ENCODE data around the gene FXN. TPM values are rescaled to one million over a fixed set of nuclear protein-coding genes. Genes with fewer than 3 reads are reported as not detected.
"Not testable (repeated sequence)": the region's sequence is repeated elsewhere in the genome, so short reads cannot be mapped to it uniquely, and the experiment has no call there.

The FXN gene
- total and polyA plus RNA-seq, 4 donors, result 4.7 to 41.7 (median 23.9) TPM

DNA sequence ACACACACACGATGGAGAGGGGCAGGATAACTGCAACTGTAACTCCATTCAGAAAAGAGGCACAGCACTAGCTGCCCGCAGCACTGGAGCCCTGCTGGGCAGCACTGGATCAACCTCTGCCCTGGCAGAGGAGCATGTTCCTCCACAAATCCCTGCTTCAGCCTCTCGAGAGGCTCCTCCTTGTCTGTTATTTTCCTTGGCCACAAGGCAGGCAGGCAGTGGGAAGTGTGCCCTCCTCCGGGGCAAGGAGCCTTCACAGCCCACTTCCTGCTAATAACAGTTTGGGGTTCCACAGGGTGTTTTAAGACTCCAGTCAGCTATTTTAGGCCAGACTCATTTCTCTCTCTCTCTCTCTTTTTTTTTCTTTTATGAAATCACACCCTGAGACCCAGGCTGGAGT lies 11.8 kb downstream of the FXN start (continued):
- TF ChIP-seq, protein P1, sequence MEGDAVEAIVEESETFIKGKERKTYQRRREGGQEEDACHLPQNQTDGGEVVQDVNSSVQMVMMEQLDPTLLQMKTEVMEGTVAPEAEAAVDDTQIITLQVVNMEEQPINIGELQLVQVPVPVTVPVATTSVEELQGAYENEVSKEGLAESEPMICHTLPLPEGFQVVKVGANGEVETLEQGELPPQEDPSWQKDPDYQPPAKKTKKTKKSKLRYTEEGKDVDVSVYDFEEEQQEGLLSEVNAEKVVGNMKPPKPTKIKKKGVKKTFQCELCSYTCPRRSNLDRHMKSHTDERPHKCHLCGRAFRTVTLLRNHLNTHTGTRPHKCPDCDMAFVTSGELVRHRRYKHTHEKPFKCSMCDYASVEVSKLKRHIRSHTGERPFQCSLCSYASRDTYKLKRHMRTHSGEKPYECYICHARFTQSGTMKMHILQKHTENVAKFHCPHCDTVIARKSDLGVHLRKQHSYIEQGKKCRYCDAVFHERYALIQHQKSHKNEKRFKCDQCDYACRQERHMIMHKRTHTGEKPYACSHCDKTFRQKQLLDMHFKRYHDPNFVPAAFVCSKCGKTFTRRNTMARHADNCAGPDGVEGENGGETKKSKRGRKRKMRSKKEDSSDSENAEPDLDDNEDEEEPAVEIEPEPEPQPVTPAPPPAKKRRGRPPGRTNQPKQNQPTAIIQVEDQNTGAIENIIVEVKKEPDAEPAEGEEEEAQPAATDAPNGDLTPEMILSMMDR (IDR thresholded peaks at IDR 0.05; ENCODE audit: low read depth, low read length, missing input control), result no peak
- TF ChIP-seq EGR1 (IDR thresholded peaks at IDR 0.05; ENCODE audit: low read depth in 2 of 2) (no peak), NR2F2 (IDR thresholded peaks at IDR 0.05) (no peak), FOXA1 (IDR thresholded peaks at IDR 0.05) (no peak), FOXA2 (IDR thresholded peaks at IDR 0.05) (no peak), SP1 (IDR thresholded peaks at IDR 0.05) (no peak)

DNA sequence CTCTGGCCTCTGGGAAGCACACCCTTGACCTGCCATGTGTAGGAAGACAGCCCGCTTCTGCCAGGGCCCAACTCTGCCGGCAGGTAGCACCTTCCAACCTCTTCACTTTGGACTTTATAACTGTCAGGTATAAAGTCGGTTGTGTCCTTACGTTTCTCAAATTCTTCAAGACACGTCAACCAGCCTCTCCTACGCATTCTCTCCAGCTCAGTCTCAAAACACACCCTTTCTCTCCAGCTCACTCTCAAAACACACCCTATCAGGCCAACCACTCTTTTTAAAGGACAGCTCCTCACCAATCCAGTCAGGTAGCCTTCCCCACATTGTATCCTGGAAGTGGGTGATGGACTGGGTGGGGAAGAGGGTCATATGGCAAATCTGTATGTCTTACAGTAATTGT lies 13.5 kb downstream of the FXN start:
- TF ChIP-seq RAD21 (IDR thresholded peaks at IDR 0.05) (no peak), RXRA (IDR thresholded peaks at IDR 0.05) (no peak), HNF4A (conservative IDR thresholded peaks at IDR 0.05) (no peak), NR2F2 (IDR thresholded peaks at IDR 0.05) (no peak), TAF1 (conservative IDR thresholded peaks at IDR 0.05) (no peak)
- TF ChIP-seq, protein P2, sequence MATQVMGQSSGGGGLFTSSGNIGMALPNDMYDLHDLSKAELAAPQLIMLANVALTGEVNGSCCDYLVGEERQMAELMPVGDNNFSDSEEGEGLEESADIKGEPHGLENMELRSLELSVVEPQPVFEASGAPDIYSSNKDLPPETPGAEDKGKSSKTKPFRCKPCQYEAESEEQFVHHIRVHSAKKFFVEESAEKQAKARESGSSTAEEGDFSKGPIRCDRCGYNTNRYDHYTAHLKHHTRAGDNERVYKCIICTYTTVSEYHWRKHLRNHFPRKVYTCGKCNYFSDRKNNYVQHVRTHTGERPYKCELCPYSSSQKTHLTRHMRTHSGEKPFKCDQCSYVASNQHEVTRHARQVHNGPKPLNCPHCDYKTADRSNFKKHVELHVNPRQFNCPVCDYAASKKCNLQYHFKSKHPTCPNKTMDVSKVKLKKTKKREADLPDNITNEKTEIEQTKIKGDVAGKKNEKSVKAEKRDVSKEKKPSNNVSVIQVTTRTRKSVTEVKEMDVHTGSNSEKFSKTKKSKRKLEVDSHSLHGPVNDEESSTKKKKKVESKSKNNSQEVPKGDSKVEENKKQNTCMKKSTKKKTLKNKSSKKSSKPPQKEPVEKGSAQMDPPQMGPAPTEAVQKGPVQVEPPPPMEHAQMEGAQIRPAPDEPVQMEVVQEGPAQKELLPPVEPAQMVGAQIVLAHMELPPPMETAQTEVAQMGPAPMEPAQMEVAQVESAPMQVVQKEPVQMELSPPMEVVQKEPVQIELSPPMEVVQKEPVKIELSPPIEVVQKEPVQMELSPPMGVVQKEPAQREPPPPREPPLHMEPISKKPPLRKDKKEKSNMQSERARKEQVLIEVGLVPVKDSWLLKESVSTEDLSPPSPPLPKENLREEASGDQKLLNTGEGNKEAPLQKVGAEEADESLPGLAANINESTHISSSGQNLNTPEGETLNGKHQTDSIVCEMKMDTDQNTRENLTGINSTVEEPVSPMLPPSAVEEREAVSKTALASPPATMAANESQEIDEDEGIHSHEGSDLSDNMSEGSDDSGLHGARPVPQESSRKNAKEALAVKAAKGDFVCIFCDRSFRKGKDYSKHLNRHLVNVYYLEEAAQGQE (IDR thresholded peaks at IDR 0.05), result no peak
- DNase-seq (ENCODE audit: low spot score), result no peak
- 92% methylated on average over 6 of the region's 6 CpGs for WGBS
- Histone ChIP-seq H3K4me3 (ENCODE audit: low read depth in 1 of 3, low read length in 3 of 3) (no peak overlapping the region), H3K27me3 (ENCODE audit: control insufficient read depth in 4 of 4, insufficient read depth in 4 of 4, low read length in 3 of 4) (no peaks in the 10 kb centered on the region), H3K36me3 (ENCODE audit: control insufficient read depth in 4 of 4, insufficient read depth in 3 of 4, low read depth in 1 of 4, low read length in 3 of 4) (peaks cover 4 to 20% (median 12%) of the 10 kb centered on the region in 4 donors), H3K9me3 (ENCODE audit: control insufficient read depth in 4 of 4, low read length in 3 of 4) (no peaks in the 10 kb centered on the region), H3K9ac (ENCODE audit: low read depth in 1 of 2, low read length in 2 of 2) (no peak overlapping the region), H3K4me1 (ENCODE audit: control insufficient read depth in 4 of 4, insufficient read depth in 4 of 4, low read length in 3 of 4) (peaks cover 2 to 9% (median 4%) of the 10 kb centered on the region in 4 donors), H3K27ac (ENCODE audit: low read depth in 1 of 2, low read length in 2 of 2) (no peak overlapping the region)

DNA sequence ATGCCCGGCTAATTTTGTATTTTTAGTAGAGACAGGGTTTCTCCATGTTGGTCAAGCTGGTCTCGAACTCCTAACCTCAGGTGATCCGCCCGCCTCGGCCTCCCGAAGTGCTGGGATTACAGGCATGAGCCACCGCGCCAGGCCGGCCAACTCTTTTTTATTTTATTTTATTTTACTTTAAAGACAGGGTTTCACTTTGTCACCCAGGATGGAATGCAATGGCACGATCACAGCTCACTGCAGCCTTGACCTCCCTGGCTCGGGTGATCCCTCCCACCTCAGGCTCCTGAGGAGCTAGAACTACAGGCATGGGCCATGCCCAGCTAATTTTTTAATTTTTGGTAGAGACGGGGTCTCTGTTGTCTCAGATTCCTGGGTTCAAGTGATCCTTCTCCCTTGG lies 15.4 kb downstream of the FXN start:
- not testable (repeated sequence) for H3K27me3 ChIP-seq (ENCODE audit: control insufficient read depth in 4 of 4, insufficient read depth in 4 of 4, low read length in 3 of 4); H3K27ac ChIP-seq (ENCODE audit: low read depth in 1 of 2, low read length in 2 of 2); H3K9me3 ChIP-seq (ENCODE audit: control insufficient read depth in 4 of 4, low read length in 3 of 4); H3K4me1 ChIP-seq (ENCODE audit: control insufficient read depth in 4 of 4, insufficient read depth in 4 of 4, low read length in 3 of 4); H3K4me3 ChIP-seq (ENCODE audit: low read depth in 1 of 3, low read length in 3 of 3); DNase-seq (ENCODE audit: low spot score); H3K9ac ChIP-seq (ENCODE audit: low read depth in 1 of 2, low read length in 2 of 2)
- WGBS, result 91% methylated on average over 12 of the region's 12 CpGs
- peaks cover 6 to 23% (median 15%) of the 10 kb centered on the region in 4 donors for H3K36me3 ChIP-seq (ENCODE audit: control insufficient read depth in 4 of 4, insufficient read depth in 3 of 4, low read depth in 1 of 4, low read length in 3 of 4)

DNA sequence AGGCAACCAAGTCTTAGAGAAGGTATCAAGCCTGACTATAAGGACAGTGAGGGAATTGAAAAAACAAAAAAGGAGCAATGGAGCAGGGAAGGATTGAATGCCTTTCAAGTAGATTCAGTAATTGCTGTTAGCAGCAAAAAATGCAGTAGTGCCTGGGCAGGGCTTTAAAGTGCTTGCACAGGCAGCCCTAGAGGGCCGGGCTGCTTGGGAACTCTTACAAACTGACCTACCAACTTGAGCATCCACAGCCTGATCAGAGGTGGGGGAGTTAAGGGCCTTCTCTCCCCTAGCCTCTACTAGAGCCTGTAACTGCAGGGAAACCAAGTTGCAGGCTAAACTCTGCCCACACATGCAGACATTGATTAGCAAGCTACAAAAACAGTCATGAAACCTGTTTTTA lies 19.4 kb downstream of the FXN start:
- TF ChIP-seq, protein P3, sequence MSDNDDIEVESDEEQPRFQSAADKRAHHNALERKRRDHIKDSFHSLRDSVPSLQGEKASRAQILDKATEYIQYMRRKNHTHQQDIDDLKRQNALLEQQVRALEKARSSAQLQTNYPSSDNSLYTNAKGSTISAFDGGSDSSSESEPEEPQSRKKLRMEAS (IDR thresholded peaks at IDR 0.05), result no peak
- TF ChIP-seq TAF1 (conservative IDR thresholded peaks at IDR 0.05), result no peak
- TF ChIP-seq RXRA (IDR thresholded peaks at IDR 0.05), result no peak
- no peak for TF ChIP-seq JUND (IDR thresholded peaks at IDR 0.05)
- TF ChIP-seq, protein P2 (IDR thresholded peaks at IDR 0.05), result no peak
- TF ChIP-seq SP1 (IDR thresholded peaks at IDR 0.05), result no peak
- TF ChIP-seq FOXA2 (IDR thresholded peaks at IDR 0.05), result no peak
- H3K36me3 ChIP-seq (ENCODE audit: control insufficient read depth in 4 of 4, insufficient read depth in 3 of 4, low read depth in 1 of 4, low read length in 3 of 4), result peaks cover 4 to 10% (median 8%) of the 10 kb centered on the region in 4 donors
- 92% methylated on average over 1 of the region's 1 CpG for WGBS
- no peaks in the 10 kb centered on the region for H3K9me3 ChIP-seq (ENCODE audit: control insufficient read depth in 4 of 4, low read length in 3 of 4)
- DNase-seq (ENCODE audit: low spot score), result no peak
- no peaks in the 10 kb centered on the region for H3K27me3 ChIP-seq (ENCODE audit: control insufficient read depth in 4 of 4, insufficient read depth in 4 of 4, low read length in 3 of 4)
- H3K4me1 ChIP-seq (ENCODE audit: control insufficient read depth in 4 of 4, insufficient read depth in 4 of 4, low read length in 3 of 4), result peaks cover 0 to 3% (median 1%) of the 10 kb centered on the region in 4 donors
- no peak overlapping the region for H3K4me3 ChIP-seq (ENCODE audit: low read depth in 1 of 3, low read length in 3 of 3)
- no peak overlapping the region for H3K27ac ChIP-seq (ENCODE audit: low read depth in 1 of 2, low read length in 2 of 2)
- H3K9ac ChIP-seq (ENCODE audit: low read depth in 1 of 2, low read length in 2 of 2), result no peak overlapping the region
